Endothelial cell (in vitro differentiated cells): Measurements from ENCODE around the gene ENAM. TPM values are rescaled to one million over a fixed set of nuclear protein-coding genes. Genes with fewer than 3 reads are reported as not detected.

ENCODE experiments used
- DNase-seq: peaks from one replicate; pipeline ENCODE4 v3.0.0; 2021; ENCODE audit warnings: low spot score
- H3K27ac Mint-ChIP-seq: one replicate; pipeline ENCODE4 v1.8.0; 2021; ENCODE audit warnings: mixed read lengths, inconsistent platforms; ENCODE audit not compliant: unreplicated experiment
- H3K27me3 Mint-ChIP-seq: one replicate; pipeline ENCODE4 v1.8.0; 2021; ENCODE audit warnings: mild to moderate bottlenecking, moderate library complexity, mixed read lengths, inconsistent platforms; ENCODE audit not compliant: unreplicated experiment
- H3K36me3 Mint-ChIP-seq: one replicate; pipeline ENCODE4 v1.8.0; 2021; ENCODE audit warnings: mild to moderate bottlenecking, low read depth, mixed read lengths, inconsistent platforms; ENCODE audit not compliant: unreplicated experiment
- H3K4me1 Mint-ChIP-seq: one replicate; pipeline ENCODE4 v1.8.0; 2021; ENCODE audit warnings: mild to moderate bottlenecking, mixed read lengths, inconsistent platforms; ENCODE audit not compliant: unreplicated experiment
- H3K4me3 Mint-ChIP-seq: one replicate; pipeline ENCODE4 v1.8.0; 2021; ENCODE audit warnings: mild to moderate bottlenecking, mixed read lengths, inconsistent platforms; ENCODE audit not compliant: unreplicated experiment
- H3K9me3 Mint-ChIP-seq: one replicate; pipeline ENCODE4 v1.8.0; 2021; ENCODE audit warnings: mixed read lengths, inconsistent platforms; ENCODE audit not compliant: unreplicated experiment
- total RNA-seq: library from RNA; stranded (reverse); fragmentation: NEBNext Ultra II Directional; extraction: Animal tissue kit (Norgen Biotek cat#: 25700); gene quantifications from one replicate; pipeline ENCODE4 v1.2.1, GENCODE V29; 2021; ENCODE audit not compliant: unreplicated experiment
- TF ChIP-seq, protein P1 (sequence below): fragments of 200-600 bp; sonication (generic); IDR thresholded peaks from one replicate; pipeline ENCODE4 v1.5.0; 2021; ENCODE audit warnings: antibody characterized with exemption; ENCODE audit not compliant: unreplicated experiment

Gene ENAM
- total RNA-seq, 1 donor from 2014 or later: 0.18 TPM

DNA sequence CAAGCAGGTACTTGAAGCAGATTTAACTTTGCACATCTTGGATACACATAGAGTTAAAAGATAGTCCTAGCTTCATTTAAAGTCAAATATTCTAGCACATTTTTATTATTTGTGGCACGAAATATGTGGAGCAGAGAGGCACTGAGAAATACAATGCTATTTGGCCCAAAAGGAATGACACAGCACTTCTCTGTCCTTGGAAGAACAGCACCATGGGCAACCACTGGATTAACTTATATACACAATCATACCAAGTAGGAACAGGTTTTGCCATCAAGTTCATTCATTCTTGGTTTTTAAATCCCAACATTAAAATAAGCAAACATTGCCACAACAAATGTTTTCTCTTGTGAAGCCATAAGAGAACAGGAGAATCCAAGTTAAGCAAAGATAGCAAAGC is 924 bp upstream of the ENAM start:
- Mint-ChIP-seq H3K27ac (no peak overlapping the region), H3K4me3 (no peak overlapping the region), H3K4me1 (no peaks in the 10 kb centered on the region), H3K36me3 (no peaks in the 10 kb centered on the region), H3K27me3 (peaks cover 1% of the 10 kb centered on the region), H3K9me3 (no peaks in the 10 kb centered on the region)
- DNase-seq: no peak
- TF ChIP-seq, protein P1, sequence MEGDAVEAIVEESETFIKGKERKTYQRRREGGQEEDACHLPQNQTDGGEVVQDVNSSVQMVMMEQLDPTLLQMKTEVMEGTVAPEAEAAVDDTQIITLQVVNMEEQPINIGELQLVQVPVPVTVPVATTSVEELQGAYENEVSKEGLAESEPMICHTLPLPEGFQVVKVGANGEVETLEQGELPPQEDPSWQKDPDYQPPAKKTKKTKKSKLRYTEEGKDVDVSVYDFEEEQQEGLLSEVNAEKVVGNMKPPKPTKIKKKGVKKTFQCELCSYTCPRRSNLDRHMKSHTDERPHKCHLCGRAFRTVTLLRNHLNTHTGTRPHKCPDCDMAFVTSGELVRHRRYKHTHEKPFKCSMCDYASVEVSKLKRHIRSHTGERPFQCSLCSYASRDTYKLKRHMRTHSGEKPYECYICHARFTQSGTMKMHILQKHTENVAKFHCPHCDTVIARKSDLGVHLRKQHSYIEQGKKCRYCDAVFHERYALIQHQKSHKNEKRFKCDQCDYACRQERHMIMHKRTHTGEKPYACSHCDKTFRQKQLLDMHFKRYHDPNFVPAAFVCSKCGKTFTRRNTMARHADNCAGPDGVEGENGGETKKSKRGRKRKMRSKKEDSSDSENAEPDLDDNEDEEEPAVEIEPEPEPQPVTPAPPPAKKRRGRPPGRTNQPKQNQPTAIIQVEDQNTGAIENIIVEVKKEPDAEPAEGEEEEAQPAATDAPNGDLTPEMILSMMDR: no peak

DNA sequence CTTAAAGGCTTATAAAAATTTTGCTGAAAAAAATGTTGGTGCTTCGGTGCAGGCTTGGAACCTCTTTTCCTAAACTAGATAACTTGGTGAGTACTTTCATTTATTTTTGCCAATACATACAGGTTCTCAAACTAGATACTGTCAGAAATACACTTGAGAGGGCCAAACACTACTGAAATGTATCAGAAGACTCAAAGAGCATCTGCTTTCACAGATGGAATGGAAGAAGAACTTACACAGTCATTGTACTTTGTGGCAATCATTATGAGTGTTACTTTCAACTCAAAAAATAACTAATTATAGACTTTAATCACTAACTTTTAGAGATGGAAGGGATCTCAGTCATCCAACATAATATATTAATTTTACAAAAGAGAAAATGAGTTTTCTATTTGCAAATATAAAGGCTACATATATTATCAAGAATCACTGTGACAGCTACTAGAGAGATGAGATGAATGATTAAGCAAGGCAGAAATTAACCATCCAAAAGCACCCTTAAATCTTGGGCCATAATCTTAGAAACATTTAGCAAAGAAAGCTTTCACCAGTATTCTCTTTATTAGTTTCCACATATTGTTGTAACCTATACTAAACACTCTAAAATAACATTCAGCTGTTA is 1.0 kb downstream of the ENAM start:
- no peaks in the 10 kb centered on the region for H3K9me3 Mint-ChIP-seq
- no peaks in the 10 kb centered on the region for H3K4me1 Mint-ChIP-seq
- DNase-seq: no peak
- TF ChIP-seq, protein P1: no peak
- H3K4me3 Mint-ChIP-seq: no peak overlapping the region
- no peaks in the 10 kb centered on the region for H3K36me3 Mint-ChIP-seq
- peaks cover 1% of the 10 kb centered on the region for H3K27me3 Mint-ChIP-seq
- H3K27ac Mint-ChIP-seq: no peak overlapping the region

DNA sequence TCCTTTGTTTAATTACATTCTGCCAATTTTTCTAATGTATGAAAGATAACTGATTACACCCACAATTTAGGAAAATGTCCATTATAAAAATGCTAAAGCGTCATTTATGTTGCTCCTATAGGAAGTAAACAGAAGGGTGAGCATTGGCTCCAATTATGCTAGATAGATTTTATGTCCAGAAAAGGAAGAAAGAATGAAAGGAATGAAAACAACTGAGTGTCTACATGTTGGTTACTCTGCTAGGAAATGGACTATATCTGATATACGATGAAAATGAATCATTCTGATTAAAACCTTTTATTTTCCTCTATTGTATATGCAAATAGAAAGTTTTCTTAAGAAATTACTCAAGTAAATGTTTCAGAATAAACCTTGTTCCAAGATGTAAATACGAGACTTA is 1.6 kb downstream of the ENAM start:
- Mint-ChIP-seq H3K4me3 (no peak overlapping the region), H3K4me1 (no peaks in the 10 kb centered on the region), H3K9me3 (no peaks in the 10 kb centered on the region), H3K36me3 (no peaks in the 10 kb centered on the region), H3K27ac (no peak overlapping the region), H3K27me3 (peaks cover 1% of the 10 kb centered on the region)
- DNase-seq: no peak
- TF ChIP-seq, protein P1: no peak

DNA sequence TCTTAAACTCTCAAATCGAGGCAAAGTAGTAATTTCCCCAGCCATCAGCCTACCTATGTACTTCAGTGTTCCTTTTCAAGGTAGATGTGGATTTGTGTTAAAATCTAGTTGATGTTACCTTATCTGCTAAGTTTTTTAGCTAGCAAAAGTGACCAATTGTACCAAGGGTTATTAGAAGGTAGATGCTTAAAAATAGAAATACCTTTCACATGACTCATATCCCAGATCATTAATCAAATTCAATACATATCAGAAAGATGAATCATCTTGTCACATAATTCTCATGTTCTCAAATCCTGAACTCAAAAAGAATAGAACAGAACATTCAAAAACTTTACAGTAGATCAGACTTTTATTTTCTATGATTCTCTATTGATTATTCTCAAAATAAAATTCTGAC is 3.5 kb downstream of the ENAM start:
- DNase-seq: no peak
- TF ChIP-seq, protein P1: no peak
- Mint-ChIP-seq H3K9me3 (no peaks in the 10 kb centered on the region), H3K27me3 (peaks cover 1% of the 10 kb centered on the region), H3K4me1 (no peaks in the 10 kb centered on the region), H3K36me3 (no peaks in the 10 kb centered on the region), H3K27ac (no peak overlapping the region), H3K4me3 (no peak overlapping the region)

DNA sequence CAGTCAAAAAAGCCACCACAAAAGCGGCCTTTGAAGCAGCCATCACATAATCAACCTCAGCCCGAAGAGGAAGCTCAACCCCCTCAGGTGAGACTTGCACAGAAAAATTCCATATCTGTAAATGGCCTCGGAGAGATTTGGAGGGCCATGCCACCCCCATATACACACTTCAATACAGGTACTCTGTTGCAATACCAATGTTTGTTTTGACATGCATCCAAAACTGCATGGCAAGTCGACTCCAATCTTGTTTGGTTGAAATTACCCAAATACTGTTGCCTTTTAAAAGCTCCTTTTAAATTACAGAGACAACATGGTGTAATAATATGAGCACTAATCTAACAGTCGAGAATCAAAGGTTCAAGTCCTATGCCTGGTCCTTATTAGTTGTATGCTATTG is 5.9 kb downstream of the ENAM start:
- Mint-ChIP-seq H3K36me3 (no peaks in the 10 kb centered on the region), H3K27ac (no peak overlapping the region), H3K4me1 (peaks cover 8% of the 10 kb centered on the region), H3K4me3 (no peak overlapping the region), H3K9me3 (no peaks in the 10 kb centered on the region), H3K27me3 (no peaks in the 10 kb centered on the region)
- no peak for DNase-seq
- TF ChIP-seq, protein P1: no peak
